ENCODE data around the gene POU2F1.

- TF ChIP-seq CTCF (IDR thresholded peaks at IDR 0.05), result no peak
- TF ChIP-seq EP300 (IDR thresholded peaks at IDR 0.05), result no peak
- TF ChIP-seq POLR2A (IDR thresholded peaks at IDR 0.05), result no peak
Observed at GRCh38 chr1:167388976-167389375, 168.3 kb downstream of the POU2F1 start.

All from sigmoid colon (tissue), 4 donors.